Progenitor cell of endocrine pancreas (in vitro differentiated cells): ENCODE measurements around the gene ZMYM1. TPM values are rescaled to one million over a fixed set of nuclear protein-coding genes. Genes with fewer than 3 reads are reported as not detected.

Experiments
- DNase-seq: peaks from one replicate; pipeline ENCODE4 v3.0.0; 2021; ENCODE audit warnings: low spot score; ENCODE audit not compliant: unreplicated experiment
- H3K27ac Mint-ChIP-seq: 2 replicates; pipeline ENCODE4 v1.8.0; 2021; ENCODE audit warnings: mild to moderate bottlenecking, moderate library complexity, mixed read lengths
- H3K27me3 Mint-ChIP-seq: 2 replicates; pipeline ENCODE4 v1.8.0; 2021; ENCODE audit warnings: mixed read lengths
- H3K36me3 Mint-ChIP-seq: 2 replicates; pipeline ENCODE4 v1.8.0; 2022; ENCODE audit warnings: mixed read lengths; ENCODE audit not compliant: insufficient read depth
- H3K4me1 Mint-ChIP-seq: 2 replicates; pipeline ENCODE4 v1.8.0; 2021; ENCODE audit warnings: low read depth, mixed read lengths
- H3K4me3 Mint-ChIP-seq: 2 replicates; pipeline ENCODE4 v1.8.0; 2021; ENCODE audit warnings: low read depth, mild to moderate bottlenecking, moderate library complexity, mixed read lengths
- H3K9me3 Mint-ChIP-seq: 2 replicates; pipeline ENCODE4 v1.8.0; 2021; ENCODE audit warnings: low read depth, mixed read lengths
- total RNA-seq: library from RNA; stranded (reverse); gene quantifications from 2 replicates; pipeline ENCODE4 v1.2.1, GENCODE V29; 2021
- TF ChIP-seq, protein P1 (sequence below): fragments of 200-600 bp; sonication (generic); IDR thresholded peaks from one replicate; pipeline ENCODE4 v1.5.0; 2021; ENCODE audit warnings: antibody characterized with exemption, mild to moderate bottlenecking; ENCODE audit not compliant: unreplicated experiment

The ZMYM1 gene
- total RNA-seq, 1 donor from 2014 or later = 34.1 TPM

DNA sequence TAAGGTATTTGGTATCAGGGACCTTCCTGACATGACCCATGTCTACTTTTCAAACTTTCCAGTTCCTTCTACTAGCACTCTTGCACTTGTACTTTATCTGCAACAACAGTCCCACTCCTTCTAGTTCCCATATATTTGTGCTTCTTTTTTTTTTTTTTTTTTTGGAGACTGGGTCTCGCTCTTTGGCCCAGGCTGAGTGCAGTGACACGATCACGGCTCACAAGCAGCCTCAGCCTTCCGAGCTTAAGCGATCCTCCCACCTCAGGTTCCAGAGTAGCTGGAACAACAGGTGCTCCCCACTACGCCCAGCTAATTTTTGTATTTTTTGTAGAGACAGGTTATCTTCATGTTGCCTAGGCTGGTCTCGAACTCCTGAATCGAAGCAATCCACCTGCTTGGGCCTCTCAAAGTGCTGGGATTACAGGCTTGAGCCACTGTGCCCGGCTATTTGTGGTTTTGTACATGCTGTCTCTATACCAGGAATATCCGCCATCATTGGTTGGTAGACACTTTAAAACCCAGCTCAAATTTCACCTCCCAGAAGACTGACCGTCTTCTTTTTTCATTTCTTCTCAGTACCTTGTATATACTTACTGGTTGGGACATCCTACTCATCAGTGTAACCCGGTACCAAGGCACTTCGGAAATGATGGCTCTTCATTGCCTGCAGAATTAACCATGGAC is 1.1 kb downstream of the ZMYM1 start:
- no peak for DNase-seq
- TF ChIP-seq, protein P1, sequence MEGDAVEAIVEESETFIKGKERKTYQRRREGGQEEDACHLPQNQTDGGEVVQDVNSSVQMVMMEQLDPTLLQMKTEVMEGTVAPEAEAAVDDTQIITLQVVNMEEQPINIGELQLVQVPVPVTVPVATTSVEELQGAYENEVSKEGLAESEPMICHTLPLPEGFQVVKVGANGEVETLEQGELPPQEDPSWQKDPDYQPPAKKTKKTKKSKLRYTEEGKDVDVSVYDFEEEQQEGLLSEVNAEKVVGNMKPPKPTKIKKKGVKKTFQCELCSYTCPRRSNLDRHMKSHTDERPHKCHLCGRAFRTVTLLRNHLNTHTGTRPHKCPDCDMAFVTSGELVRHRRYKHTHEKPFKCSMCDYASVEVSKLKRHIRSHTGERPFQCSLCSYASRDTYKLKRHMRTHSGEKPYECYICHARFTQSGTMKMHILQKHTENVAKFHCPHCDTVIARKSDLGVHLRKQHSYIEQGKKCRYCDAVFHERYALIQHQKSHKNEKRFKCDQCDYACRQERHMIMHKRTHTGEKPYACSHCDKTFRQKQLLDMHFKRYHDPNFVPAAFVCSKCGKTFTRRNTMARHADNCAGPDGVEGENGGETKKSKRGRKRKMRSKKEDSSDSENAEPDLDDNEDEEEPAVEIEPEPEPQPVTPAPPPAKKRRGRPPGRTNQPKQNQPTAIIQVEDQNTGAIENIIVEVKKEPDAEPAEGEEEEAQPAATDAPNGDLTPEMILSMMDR = no peak

DNA sequence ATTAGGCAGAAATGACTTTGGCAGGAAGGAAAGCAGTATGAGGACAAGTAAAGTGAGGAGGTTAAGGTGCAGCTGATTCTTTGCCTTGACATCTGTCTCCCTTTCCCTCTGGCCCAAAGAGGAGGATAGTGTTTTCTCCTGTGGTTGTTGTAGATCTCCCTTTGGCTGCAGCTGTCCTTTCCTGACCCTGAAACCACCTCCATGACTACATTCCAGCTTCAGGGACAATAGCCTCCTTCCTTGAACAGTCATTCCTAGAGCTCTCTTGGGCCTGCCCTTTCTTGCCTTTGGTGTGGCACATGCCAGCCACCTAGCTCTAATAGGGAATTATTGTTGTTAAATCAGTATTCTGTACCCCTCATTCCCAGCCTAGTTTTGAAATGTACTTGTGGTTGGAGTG is 6.2 kb downstream of the ZMYM1 start:
- H3K4me1 Mint-ChIP-seq = peaks cover 6% of the 10 kb centered on the region
- no peak for DNase-seq
- no peaks in the 10 kb centered on the region for H3K27me3 Mint-ChIP-seq
- H3K27ac Mint-ChIP-seq = peak overlapping the region; percentile 78
- no peaks in the 10 kb centered on the region for H3K9me3 Mint-ChIP-seq
- TF ChIP-seq, protein P1 = no peak
- H3K4me3 Mint-ChIP-seq = no peak overlapping the region
- peaks cover 5% of the 10 kb centered on the region for H3K36me3 Mint-ChIP-seq

More for the DNA sequence above, 1.1 kb downstream of the ZMYM1 start:
- no peaks in the 10 kb centered on the region for H3K9me3 Mint-ChIP-seq
- H3K27me3 Mint-ChIP-seq = no peaks in the 10 kb centered on the region
- peaks cover 15% of the 10 kb centered on the region for H3K4me1 Mint-ChIP-seq
- H3K4me3 Mint-ChIP-seq = peak overlapping the region; percentile 98
- peaks cover 5% of the 10 kb centered on the region for H3K36me3 Mint-ChIP-seq
- H3K27ac Mint-ChIP-seq = peak overlapping the region; percentile 100

DNA sequence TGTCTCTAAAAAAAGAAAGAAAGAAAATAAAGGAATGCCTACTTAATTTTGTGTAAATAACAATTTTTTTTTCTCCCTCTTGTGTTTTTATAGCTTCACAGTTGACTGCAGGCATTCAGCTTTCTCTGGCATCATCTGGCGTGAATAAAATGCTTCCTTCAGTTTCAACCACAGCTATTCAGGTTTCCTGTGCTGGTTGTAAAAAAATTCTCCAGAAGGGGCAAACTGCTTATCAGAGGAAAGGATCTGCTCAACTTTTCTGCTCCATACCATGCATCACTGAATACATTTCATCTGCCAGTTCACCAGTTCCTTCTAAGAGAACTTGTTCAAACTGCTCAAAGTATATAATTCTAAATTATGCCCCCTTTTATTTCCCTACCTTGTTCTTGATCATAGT is 18.0 kb downstream of the ZMYM1 start:
- Mint-ChIP-seq H3K4me1 (no peaks in the 10 kb centered on the region), H3K9me3 (no peaks in the 10 kb centered on the region), H3K27ac (no peak overlapping the region), H3K36me3 (peaks cover 17% of the 10 kb centered on the region), H3K27me3 (no peaks in the 10 kb centered on the region), H3K4me3 (no peak overlapping the region)
- no peak for DNase-seq
- TF ChIP-seq, protein P1 = no peak

- Mint-ChIP-seq H3K27ac (no peak overlapping the region), H3K27me3 (no peaks in the 10 kb centered on the region), H3K4me3 (no peak overlapping the region), H3K4me1 (no peaks in the 10 kb centered on the region), H3K36me3 (peaks cover 21% of the 10 kb centered on the region), H3K9me3 (peaks cover 3% of the 10 kb centered on the region)
- TF ChIP-seq, protein P1 = no peak
- no peak for DNase-seq
These were observed 31.9 kb downstream of the ZMYM1 start for GRCh38 chr1:35111106-35111505.

DNA sequence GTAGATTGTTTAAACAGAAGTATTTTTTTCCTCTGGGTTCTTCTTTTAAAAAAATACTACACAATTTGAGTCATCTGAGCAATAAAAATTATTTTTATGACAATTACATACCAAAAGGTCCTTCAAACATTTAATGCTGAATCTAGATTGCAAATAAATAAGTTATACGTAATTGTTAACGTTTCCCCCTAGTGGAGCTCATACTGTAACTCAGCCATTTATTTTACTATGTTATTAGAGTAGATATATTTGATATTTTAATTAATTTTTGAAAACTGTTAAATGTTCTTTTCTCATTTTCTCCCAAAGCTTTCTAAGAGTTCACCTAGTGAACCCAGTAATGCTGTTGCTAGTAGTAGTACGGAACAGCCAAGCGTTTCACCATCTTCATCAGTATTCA is 33.5 kb downstream of the ZMYM1 start:
- Mint-ChIP-seq H3K36me3 (peaks cover 23% of the 10 kb centered on the region), H3K27ac (no peak overlapping the region), H3K27me3 (no peaks in the 10 kb centered on the region), H3K9me3 (peaks cover 3% of the 10 kb centered on the region), H3K4me1 (no peaks in the 10 kb centered on the region), H3K4me3 (no peak overlapping the region)
- TF ChIP-seq, protein P1 = peak; percentile 29
- DNase-seq = no peak
